ENCODE data around the gene TBC1D19. TPM values are rescaled to one million over a fixed set of nuclear protein-coding genes. Genes with fewer than 3 reads are reported as not detected.
A peak's percentile ranks its signal among the peaks of the same experiment; 100 is the strongest.

Gene TBC1D19
- total RNA-seq, 8 experiments from 2014 or later, result 8.6 to 36.4 (median 18.0) TPM

- peak; percentile 51 to 98 (median 81) for ATAC-seq (replicated peaks in 6 of 8)
- peaks cover 11 to 12% of the 10 kb centered on the region in 2 donors for H3K4me1 ChIP-seq (replicated peaks in 1 of 2)
- H3K27ac ChIP-seq, result peak overlapping the region in 1 of 2 donors; percentile 37
- WGBS, 10 experiments, result 0 to 50% (median 12%) methylated on average over 1 to 9 of the region's 9 CpGs; no CpG with 5 or more reads in 2 of the 10 experiments
- in situ Hi-C loops (cut with MboI; ENCODE audit: low pct_unique_long_range_greater_than_20kb in 2 of 9, low sequenced_read_pairs in 9 of 9, unreplicated experiment in 9 of 9), result no loop called here
- no peak overlapping the region for H3K4me3 ChIP-seq
These were observed 219.5 kb downstream of the TBC1D19 start for GRCh38 chr4:26803211-26803861.

- no peak for ATAC-seq (replicated peaks in 6 of 8)
- Histone ChIP-seq H3K4me1 (replicated peaks in 1 of 2) (peaks cover 11 to 12% of the 10 kb centered on the region in 2 donors), H3K27ac (no peak overlapping the region), H3K4me3 (no peak overlapping the region)
- 88 to 100% (median 97%) methylated on average over 2 to 15 of the region's 26 CpGs; no CpG with 5 or more reads in 5 of the 10 experiments for WGBS, 10 experiments
- in situ Hi-C loops (cut with MboI; ENCODE audit: low pct_unique_long_range_greater_than_20kb in 2 of 9, low sequenced_read_pairs in 9 of 9, unreplicated experiment in 9 of 9), result no loop called here
These were observed 220.6 kb downstream of the TBC1D19 start for GRCh38 chr4:26804451-26804850.

GRCh38 chr4:26804925-26805324, 221.0 kb downstream of the TBC1D19 start:
- no peak overlapping the region for H3K4me3 ChIP-seq
- 60 to 100% (median 92%) methylated on average over 2 to 9 of the region's 10 CpGs for WGBS, 10 experiments
- no peak for ATAC-seq (replicated peaks in 6 of 8)
- no peak overlapping the region for H3K27ac ChIP-seq
- in situ Hi-C loops (cut with MboI; ENCODE audit: low pct_unique_long_range_greater_than_20kb in 2 of 9, low sequenced_read_pairs in 9 of 9, unreplicated experiment in 9 of 9), result no loop called here
- H3K4me1 ChIP-seq (replicated peaks in 1 of 2), result peaks cover 11 to 12% of the 10 kb centered on the region in 2 donors

Other genes with a start within 250 kb of the TBC1D19 start
- gene CCKAR, start 93.6 kb upstream of the TBC1D19 start, total RNA-seq, result under 1 TPM in 5 of 8 experiments, not detected in 3; 0.05 to 0.93 (median 0.22) TPM

All from motor neuron (in vitro differentiated cells).